Heart left ventricle (tissue), 13 donors: ENCODE measurements around the gene IFI27L2.

Source experiments
- POLR2A ChIP-seq, 2 donors: fragments of 450-650 bp; IDR thresholded peaks; one replicate each; pipeline ENCODE4 v1.6.1; 2017; ENCODE audit warnings: antibody characterized with exemption in 2 of 2, mild to moderate bottlenecking in 2 of 2, moderate library complexity in 2 of 2
- TF ChIP-seq, protein P1 (sequence below), 12 donors: fragments of 200-600 bp; sonication (generic) in 4 of 12; IDR thresholded peaks; one replicate each; pipeline versions ENCODE4 v1.5.0 to v1.8.0; 2018 to 2022; ENCODE audit warnings: antibody characterized with exemption in 12 of 12, mild to moderate bottlenecking in 5 of 12
- donor health status: ischemic (EF 13 %, LVEDD 7.1; RV severe dilation, severe dysfunction).
- donor health status: DM: no; HTN: yes; CAD: no.
- donor health status: DM: no; HTN: no; CAD: no.
- donor health status: ischemic (EF 25% LVEDD 6.9; RV normal size, moderate dysfunction).
- donor health status: ischemic (EF 25% LVEDD 5.7; RV mildly dilated, moderate dysfunction).
- donor health status: ischemic (EF 35%, LVEDD 5.7; RV mildly dilated, moderate dysfunction).
- donor health status: nonischemic (EF 11% LVEDD 7.7; RV severe dilation, severe dysfunction).
- donor health status: DM: yes; HTN: yes; CAD: no.
- donor health status: PGD.
- donor health status: ischemic (EF 29% LVEDD 5.4; RV normal size, mild dysfunction).
- donor health status: nonischemic (EF 23%, LVEDD 6.1; RV moderate dilation, normal function).

DNA sequence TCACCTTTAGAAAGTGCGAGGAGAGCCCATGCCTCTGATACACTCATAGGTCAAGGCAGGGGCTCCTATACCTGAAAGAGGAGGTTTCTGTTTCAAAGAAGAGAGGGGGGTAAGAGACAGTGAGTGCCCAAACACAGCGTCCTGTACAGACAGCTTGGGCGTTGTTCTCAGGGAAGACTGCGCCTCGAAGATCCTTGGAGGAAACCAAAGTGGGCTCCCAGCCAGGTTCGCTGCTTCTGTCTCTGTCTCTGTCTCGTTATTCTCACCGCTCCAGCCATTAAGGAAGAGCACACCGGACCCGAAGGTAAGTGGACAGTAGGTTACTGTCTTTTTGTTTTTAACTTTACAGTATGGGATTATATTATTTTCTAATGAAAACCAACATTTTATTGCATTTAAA lies 24.7 kb downstream of the IFI27L2 start:
- TF ChIP-seq, protein P1, sequence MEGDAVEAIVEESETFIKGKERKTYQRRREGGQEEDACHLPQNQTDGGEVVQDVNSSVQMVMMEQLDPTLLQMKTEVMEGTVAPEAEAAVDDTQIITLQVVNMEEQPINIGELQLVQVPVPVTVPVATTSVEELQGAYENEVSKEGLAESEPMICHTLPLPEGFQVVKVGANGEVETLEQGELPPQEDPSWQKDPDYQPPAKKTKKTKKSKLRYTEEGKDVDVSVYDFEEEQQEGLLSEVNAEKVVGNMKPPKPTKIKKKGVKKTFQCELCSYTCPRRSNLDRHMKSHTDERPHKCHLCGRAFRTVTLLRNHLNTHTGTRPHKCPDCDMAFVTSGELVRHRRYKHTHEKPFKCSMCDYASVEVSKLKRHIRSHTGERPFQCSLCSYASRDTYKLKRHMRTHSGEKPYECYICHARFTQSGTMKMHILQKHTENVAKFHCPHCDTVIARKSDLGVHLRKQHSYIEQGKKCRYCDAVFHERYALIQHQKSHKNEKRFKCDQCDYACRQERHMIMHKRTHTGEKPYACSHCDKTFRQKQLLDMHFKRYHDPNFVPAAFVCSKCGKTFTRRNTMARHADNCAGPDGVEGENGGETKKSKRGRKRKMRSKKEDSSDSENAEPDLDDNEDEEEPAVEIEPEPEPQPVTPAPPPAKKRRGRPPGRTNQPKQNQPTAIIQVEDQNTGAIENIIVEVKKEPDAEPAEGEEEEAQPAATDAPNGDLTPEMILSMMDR (IDR thresholded peaks at IDR 0.05) = no peak
- TF ChIP-seq POLR2A (IDR thresholded peaks at IDR 0.05) = no peak
